Retinal pigment epithelial cell (primary cell): Measurements from ENCODE around the gene NUDT22.

Experiments used
- DNase-seq: peaks from one replicate; pipeline ENCODE4 v3.0.0-alpha.2; 2010; ENCODE audit warnings: low read depth
- H3K4me3 ChIP-seq: 2 replicates; pipeline ENCODE4 v1.5.1; 2011; ENCODE audit warnings: mild to moderate bottlenecking, low read length, control low read depth, moderate library complexity
- TF ChIP-seq, protein P1 (sequence below): conservative IDR thresholded peaks from 2 replicates; pipeline ENCODE4 v1.5.1; 2011; ENCODE audit warnings: low read depth, low read length, control low read depth, inconsistent platforms

Gene NUDT22

GRCh38 chr11:64229090-64229743, 3.1 kb downstream of the NUDT22 start:
- DNase-seq = no peak
- no peak overlapping the region for H3K4me3 ChIP-seq
- TF ChIP-seq, protein P1, sequence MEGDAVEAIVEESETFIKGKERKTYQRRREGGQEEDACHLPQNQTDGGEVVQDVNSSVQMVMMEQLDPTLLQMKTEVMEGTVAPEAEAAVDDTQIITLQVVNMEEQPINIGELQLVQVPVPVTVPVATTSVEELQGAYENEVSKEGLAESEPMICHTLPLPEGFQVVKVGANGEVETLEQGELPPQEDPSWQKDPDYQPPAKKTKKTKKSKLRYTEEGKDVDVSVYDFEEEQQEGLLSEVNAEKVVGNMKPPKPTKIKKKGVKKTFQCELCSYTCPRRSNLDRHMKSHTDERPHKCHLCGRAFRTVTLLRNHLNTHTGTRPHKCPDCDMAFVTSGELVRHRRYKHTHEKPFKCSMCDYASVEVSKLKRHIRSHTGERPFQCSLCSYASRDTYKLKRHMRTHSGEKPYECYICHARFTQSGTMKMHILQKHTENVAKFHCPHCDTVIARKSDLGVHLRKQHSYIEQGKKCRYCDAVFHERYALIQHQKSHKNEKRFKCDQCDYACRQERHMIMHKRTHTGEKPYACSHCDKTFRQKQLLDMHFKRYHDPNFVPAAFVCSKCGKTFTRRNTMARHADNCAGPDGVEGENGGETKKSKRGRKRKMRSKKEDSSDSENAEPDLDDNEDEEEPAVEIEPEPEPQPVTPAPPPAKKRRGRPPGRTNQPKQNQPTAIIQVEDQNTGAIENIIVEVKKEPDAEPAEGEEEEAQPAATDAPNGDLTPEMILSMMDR = no peak

DNA sequence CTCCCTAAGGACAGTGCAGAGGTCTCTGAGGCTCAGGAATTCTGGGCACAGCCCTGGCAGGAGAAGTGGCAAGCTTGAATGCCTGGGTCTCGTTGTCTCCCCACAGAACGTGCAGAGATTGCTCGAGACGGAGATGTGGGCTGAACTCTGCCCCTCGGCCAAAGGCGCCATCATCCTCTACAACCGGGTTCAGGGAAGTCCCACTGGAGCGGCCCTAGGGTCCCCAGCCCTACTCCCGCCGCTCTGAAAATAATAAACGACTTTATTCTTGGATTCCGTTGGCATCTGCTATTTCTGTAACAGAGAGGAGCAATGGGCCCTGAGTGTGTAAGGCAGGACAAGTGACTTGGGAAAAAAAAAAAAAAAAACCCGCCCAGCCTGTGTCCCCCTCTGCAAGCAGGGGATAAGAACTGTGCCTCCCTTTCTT, 3.7 kb downstream of the NUDT22 start:
- H3K4me3 ChIP-seq = peak overlapping the region; percentile 81
- TF ChIP-seq, protein P1 = no peak
- no peak for DNase-seq

- TF ChIP-seq, protein P1 = no peak
- peak; percentile 72 for DNase-seq
- H3K4me3 ChIP-seq = peak within 1 kb of the TSS; percentile 81
These were observed 4.3 kb downstream of the NUDT22 start, which contains the start of gene DNAJC4 for GRCh38 chr11:64230171-64230984. DNAJC4 (plus strand) TSS chr11:64230548; CDS start chr11:64230855, 307 bp downstream.

GRCh38 chr11:64230985-64231365, 4.9 kb downstream of the NUDT22 start:
- TF ChIP-seq, protein P1 = no peak
- DNase-seq = no peak
- peak overlapping the region; percentile 81 for H3K4me3 ChIP-seq

DNA sequence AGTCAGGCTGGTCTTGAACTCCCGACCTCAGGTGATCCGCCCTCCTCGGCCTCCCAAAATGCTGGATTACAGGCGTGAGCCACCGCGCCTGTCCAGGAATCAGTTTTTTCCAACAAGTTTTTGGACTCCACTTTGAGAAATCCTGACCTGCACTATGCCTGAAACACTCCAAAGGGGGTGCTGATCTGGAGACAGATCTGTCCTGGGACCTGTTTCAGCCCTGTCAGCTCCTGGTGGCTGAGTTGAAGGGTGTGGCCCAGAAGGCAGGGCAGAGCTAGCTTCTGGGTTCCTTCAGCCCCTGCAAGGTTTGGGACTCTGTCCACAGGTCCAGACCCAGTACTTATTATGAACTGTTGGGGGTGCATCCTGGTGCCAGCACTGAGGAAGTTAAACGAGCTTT, 5.5 kb downstream of the NUDT22 start:
- DNase-seq = no peak
- no peak overlapping the region for H3K4me3 ChIP-seq
- TF ChIP-seq, protein P1 = no peak

- DNase-seq = no peak
- TF ChIP-seq, protein P1 = no peak
- H3K4me3 ChIP-seq = no peak overlapping the region
These were observed 6.3 kb downstream of the NUDT22 start for GRCh38 chr11:64232182-64232966.
